Mesenchymal stem cell (in vitro differentiated cells and primary cell): ENCODE measurements around the gene KITLG.

Experiments
- DNase-seq: peaks from one replicate; pipeline ENCODE4 v3.0.0-alpha.2; 2013
- H2AFZ ChIP-seq: one replicate; pipeline ENCODE4 v1.6.1; 2013; ENCODE audit warnings: low read depth, mild to moderate bottlenecking, control low read depth, inconsistent platforms, low read length, moderate library complexity
- H2AK5ac ChIP-seq: 2 replicates; pipeline ENCODE4 v1.6.1; 2013; ENCODE audit warnings: low read length, moderate library complexity, mild to moderate bottlenecking, inconsistent platforms; ENCODE audit not compliant: severe bottlenecking
- H2BK120ac ChIP-seq: one replicate; pipeline ENCODE4 v1.6.1; 2013; ENCODE audit warnings: low read depth, mild to moderate bottlenecking, inconsistent platforms, low read length, moderate library complexity
- H2BK12ac ChIP-seq, 2 experiments: one replicate each; pipeline ENCODE4 v1.6.1; 2013; ENCODE audit warnings: inconsistent platforms in 2 of 2, low read length in 2 of 2, mild to moderate bottlenecking in 2 of 2, moderate library complexity in 2 of 2, control low read depth in 1 of 2
- H2BK15ac ChIP-seq: one replicate; pipeline ENCODE4 v1.6.1; 2013; ENCODE audit warnings: mild to moderate bottlenecking, low read depth, inconsistent platforms; ENCODE audit not compliant: poor library complexity, severe bottlenecking
- H2BK5ac ChIP-seq: 2 replicates; pipeline ENCODE4 v1.6.1; 2013; ENCODE audit warnings: low read depth, mild to moderate bottlenecking, low read length, control low read depth, inconsistent platforms; ENCODE audit not compliant: poor library complexity, severe bottlenecking
- H3K14ac ChIP-seq, 2 experiments: one replicate each; pipeline ENCODE4 v1.6.1; 2013; ENCODE audit warnings: inconsistent platforms in 2 of 2, low read length in 2 of 2, control low read depth in 1 of 2, mild to moderate bottlenecking in 1 of 2, moderate library complexity in 1 of 2
- H3K18ac ChIP-seq, 2 experiments: one replicate each; pipeline ENCODE4 v1.6.1; 2013; ENCODE audit warnings: inconsistent platforms in 2 of 2, low read length in 2 of 2, control low read depth in 1 of 2, low read depth in 1 of 2, mild to moderate bottlenecking in 1 of 2
- H3K23ac ChIP-seq, 2 experiments: one replicate each; pipeline ENCODE4 v1.6.1; 2013; ENCODE audit warnings: inconsistent platforms in 2 of 2, low read length in 2 of 2, mild to moderate bottlenecking in 2 of 2, moderate library complexity in 2 of 2, control low read depth in 1 of 2
- H3K27ac ChIP-seq: 2 replicates; pipeline ENCODE4 v1.5.1; 2013; ENCODE audit warnings: mild to moderate bottlenecking, moderate library complexity, low read length, control low read depth, inconsistent platforms; ENCODE audit not compliant: poor library complexity, severe bottlenecking
- H3K27me3 ChIP-seq, 2 experiments: 2 replicates each; pipeline versions ENCODE4 v1.6.1 to v1.7.0; 2013; ENCODE audit warnings: low read length in 2 of 2, mild to moderate bottlenecking in 2 of 2, moderate library complexity in 2 of 2, control low read depth in 1 of 2, inconsistent platforms in 1 of 2; ENCODE audit not compliant: control insufficient read depth in 1 of 2, insufficient read depth in 1 of 2
- H3K36me3 ChIP-seq, 2 experiments: 2 replicates each; pipeline versions ENCODE4 v1.6.1 to v1.7.0; 2013; ENCODE audit warnings: low read length in 2 of 2, control low read depth in 1 of 2, inconsistent platforms in 1 of 2, low read depth in 1 of 2, mild to moderate bottlenecking in 1 of 2; ENCODE audit not compliant: insufficient read depth in 2 of 2, control insufficient read depth in 1 of 2
- H3K4ac ChIP-seq, 2 experiments: one replicate each; pipeline ENCODE4 v1.6.1; 2013; ENCODE audit warnings: inconsistent platforms in 2 of 2, low read length in 2 of 2, mild to moderate bottlenecking in 2 of 2, moderate library complexity in 2 of 2, control low read depth in 1 of 2, low read depth in 1 of 2
- H3K4me1 ChIP-seq: 2 replicates; pipeline ENCODE4 v1.6.1; 2013; ENCODE audit warnings: low read depth, low read length, control low read depth; ENCODE audit not compliant: control insufficient read depth, insufficient read depth
- H3K4me2 ChIP-seq: 2 replicates; pipeline ENCODE4 v1.6.1; 2013; ENCODE audit warnings: low read length, mild to moderate bottlenecking, inconsistent platforms; ENCODE audit not compliant: poor library complexity, severe bottlenecking
- H3K4me3 ChIP-seq, 2 experiments: 2 replicates each; pipeline versions ENCODE4 v1.5.1 to v1.7.0; 2013; ENCODE audit warnings: low read length in 2 of 2, mild to moderate bottlenecking in 2 of 2, control low read depth in 1 of 2, low read depth in 1 of 2; ENCODE audit not compliant: insufficient read depth in 1 of 2
- H3K79me1 ChIP-seq: replicated peaks from 2 replicates; pipeline ENCODE4 v1.6.1; 2013; ENCODE audit warnings: mild to moderate bottlenecking, control low read depth, low read length, inconsistent platforms; ENCODE audit not compliant: poor library complexity, severe bottlenecking
- H3K9ac ChIP-seq: 2 replicates; pipeline ENCODE4 v1.7.0; 2013; ENCODE audit warnings: mild to moderate bottlenecking, low read length, moderate library complexity
- H3K9me3 ChIP-seq: 2 replicates; pipeline ENCODE4 v1.7.0; 2013; ENCODE audit warnings: mild to moderate bottlenecking, low read length; ENCODE audit not compliant: control insufficient read depth
- H4K8ac ChIP-seq: one replicate; pipeline ENCODE4 v1.6.1; 2013; ENCODE audit warnings: inconsistent platforms, mild to moderate bottlenecking, low read length, moderate library complexity
- H4K91ac ChIP-seq: one replicate; pipeline ENCODE4 v1.6.1; 2013; ENCODE audit warnings: mild to moderate bottlenecking, low read length, inconsistent platforms
- WGBS: methylation state at CpG from one replicate; pipeline ENCODE4 v1.1.7; 2013; ENCODE audit warnings: mixed read lengths; 5-methylcytosine and 5-hydroxymethylcytosine counted together

The KITLG gene

DNA sequence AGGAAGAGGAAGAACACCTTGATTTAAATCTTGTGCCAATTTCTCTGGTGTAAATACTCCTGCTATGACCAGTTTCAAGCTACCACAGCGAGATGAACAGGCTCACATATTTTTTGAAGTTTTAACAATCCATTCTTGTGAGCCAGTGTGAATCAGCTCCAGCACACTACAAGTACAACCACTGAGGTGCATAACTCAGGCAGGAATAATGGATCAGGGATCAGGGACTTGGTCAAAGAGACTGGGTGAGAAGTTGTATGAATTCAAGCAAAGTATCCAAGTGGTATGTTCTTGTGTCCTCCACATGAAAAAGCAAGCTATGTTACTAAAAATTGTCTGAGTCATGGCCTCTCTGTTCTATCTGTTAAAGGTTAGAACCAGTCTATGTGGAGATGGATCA lies 35.2 kb upstream of the KITLG start:
- no peaks in the 10 kb centered on the region for H3K27me3 ChIP-seq
- no peaks in the 10 kb centered on the region for H3K36me3 ChIP-seq
- WGBS: 100% methylated on average over 1 of the region's 1 CpG

DNA sequence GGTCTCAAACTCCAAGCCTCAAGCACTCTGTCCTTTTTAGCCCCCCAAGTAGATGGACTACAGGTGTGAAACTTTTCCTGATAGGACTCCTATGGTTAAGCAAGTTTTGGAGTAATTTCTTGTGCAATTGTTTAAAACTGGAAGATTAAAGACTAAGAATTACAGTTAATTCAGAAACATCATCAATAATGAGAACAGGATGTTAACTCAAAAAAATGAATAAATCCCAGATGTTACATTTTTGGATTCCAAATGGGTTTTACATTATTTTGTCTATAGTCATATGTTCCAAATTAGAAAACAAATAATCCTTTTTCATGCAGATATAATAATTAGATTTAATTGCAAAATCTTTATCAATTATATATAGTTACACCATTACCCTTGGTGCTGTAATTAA lies 24.4 kb upstream of the KITLG start:
- Histone ChIP-seq H3K79me1 (no peaks in the 10 kb centered on the region), H3K4me2 (no peak overlapping the region), H2BK120ac (no peak overlapping the region), H3K9me3 (peaks cover 12% of the 10 kb centered on the region), H3K9ac (no peak overlapping the region), H3K23ac (no peak overlapping the region), H3K27ac (no peak overlapping the region), H2BK5ac (no peak overlapping the region), H4K8ac (no peak overlapping the region), H3K4me3 (no peak overlapping the region), H3K27me3 (no peaks in the 10 kb centered on the region), H2BK12ac (no peak overlapping the region), H2AFZ (no peak overlapping the region), H2BK15ac (no peak overlapping the region), H3K14ac (no peak overlapping the region), H4K91ac (no peak overlapping the region), H3K36me3 (no peaks in the 10 kb centered on the region), H3K4me1 (no peaks in the 10 kb centered on the region), H2AK5ac (no peak overlapping the region), H3K18ac (no peak overlapping the region), H3K4ac (no peak overlapping the region)
- DNase-seq: no peak

More for the DNA sequence above, 35.2 kb upstream of the KITLG start:
- Histone ChIP-seq H3K4me3 (no peak overlapping the region), H2BK12ac (no peak overlapping the region), H2BK120ac (no peak overlapping the region), H3K4me2 (no peak overlapping the region), H3K4ac (no peak overlapping the region), H2BK15ac (no peak overlapping the region), H2BK5ac (no peak overlapping the region), H3K18ac (no peak overlapping the region), H2AK5ac (no peak overlapping the region), H3K27ac (no peak overlapping the region), H3K79me1 (no peaks in the 10 kb centered on the region), H4K8ac (no peak overlapping the region), H3K4me1 (no peaks in the 10 kb centered on the region), H3K9me3 (peaks cover 7% of the 10 kb centered on the region), H3K9ac (no peak overlapping the region), H3K14ac (no peak overlapping the region), H3K23ac (no peak overlapping the region), H2AFZ (no peak overlapping the region), H4K91ac (no peak overlapping the region)
- no peak for DNase-seq

DNA sequence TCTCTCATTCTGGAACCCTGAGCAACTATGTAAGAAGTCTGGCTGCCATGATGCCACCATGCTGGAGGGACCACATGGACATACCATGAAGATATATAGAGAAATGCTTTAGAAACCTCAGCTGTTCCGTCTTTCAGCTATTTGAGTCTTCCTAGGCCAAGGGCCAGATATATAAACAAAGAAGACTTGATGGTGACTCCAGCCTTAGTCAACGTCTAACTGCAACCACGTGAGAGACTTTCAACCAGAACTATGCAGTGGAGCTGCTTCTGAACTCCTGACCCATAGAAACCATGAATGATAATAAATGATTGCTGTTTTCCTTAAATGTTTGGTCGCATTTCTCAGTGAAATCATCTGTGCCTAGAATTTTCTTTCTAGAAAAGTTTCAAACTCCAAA lies 20.0 kb upstream of the KITLG start:
- H3K27me3 ChIP-seq: no peaks in the 10 kb centered on the region
- no peak overlapping the region for H3K27ac ChIP-seq
- H3K79me1 ChIP-seq: no peaks in the 10 kb centered on the region
- H3K23ac ChIP-seq: no peak overlapping the region
- H4K91ac ChIP-seq: no peak overlapping the region
- H3K14ac ChIP-seq: no peak overlapping the region
- peak; percentile 78 for DNase-seq
- no peak overlapping the region for H2AFZ ChIP-seq
- H2AK5ac ChIP-seq: no peak overlapping the region
- H3K36me3 ChIP-seq: no peaks in the 10 kb centered on the region
- H3K9me3 ChIP-seq: peaks cover 2% of the 10 kb centered on the region
- H3K4me2 ChIP-seq: peak overlapping the region; percentile 16
- WGBS: 22% methylated on average over 2 of the region's 4 CpGs
- no peak overlapping the region for H4K8ac ChIP-seq
- no peaks in the 10 kb centered on the region for H3K4me1 ChIP-seq
- no peak overlapping the region for H2BK120ac ChIP-seq
- H3K9ac ChIP-seq: no peak overlapping the region
- H2BK15ac ChIP-seq: no peak overlapping the region
- no peak overlapping the region for H3K4me3 ChIP-seq
- no peak overlapping the region for H3K4ac ChIP-seq
- H2BK5ac ChIP-seq: no peak overlapping the region
- no peak overlapping the region for H2BK12ac ChIP-seq
- no peak overlapping the region for H3K18ac ChIP-seq

DNA sequence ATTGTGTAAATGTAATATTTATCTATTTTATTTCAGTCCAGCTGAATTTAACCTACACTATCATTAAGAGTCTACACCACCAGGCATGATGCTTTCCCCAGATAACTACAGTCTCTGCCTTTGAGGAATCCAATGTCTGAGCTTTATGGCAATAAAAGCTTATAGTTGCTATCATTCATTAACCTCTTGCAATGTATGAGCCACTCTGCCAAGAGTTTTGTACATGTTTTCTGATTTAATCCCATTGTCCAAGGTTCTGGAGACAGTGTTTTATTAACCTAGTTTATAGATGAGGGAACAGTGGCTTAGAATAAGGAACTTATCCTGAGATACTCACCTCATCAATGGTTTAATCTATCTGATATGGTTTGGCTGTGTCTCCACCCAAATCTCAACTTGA lies 17.1 kb upstream of the KITLG start:
- Histone ChIP-seq H3K27me3 (no peaks in the 10 kb centered on the region), H4K8ac (no peak overlapping the region), H3K4me1 (no peaks in the 10 kb centered on the region), H2BK5ac (no peak overlapping the region), H2BK15ac (no peak overlapping the region), H4K91ac (no peak overlapping the region), H2AK5ac (no peak overlapping the region), H3K4me3 (no peak overlapping the region), H3K23ac (no peak overlapping the region), H3K18ac (no peak overlapping the region), H3K79me1 (no peaks in the 10 kb centered on the region), H2BK12ac (no peak overlapping the region), H3K14ac (no peak overlapping the region), H2BK120ac (no peak overlapping the region), H3K9ac (no peak overlapping the region), H2AFZ (no peak overlapping the region), H3K9me3 (no peaks in the 10 kb centered on the region), H3K4ac (no peak overlapping the region), H3K27ac (no peak overlapping the region), H3K36me3 (no peaks in the 10 kb centered on the region), H3K4me2 (no peak overlapping the region)
- DNase-seq: no peak
